Activated naive CD4-positive, alpha-beta T cell treated with anti-CD3 and anti-CD28 coated beads, Interleukin-2, amount 50 U/mL, for 24 hours (primary cell): ENCODE results near the gene CAPZA2.

Source experiments
- H3K27ac Mint-ChIP-seq: one replicate; pipeline ENCODE4 v1.8.0; 2021; ENCODE audit warnings: mild to moderate bottlenecking, mixed read lengths
- H3K27me3 Mint-ChIP-seq: one replicate; pipeline ENCODE4 v1.8.0; 2021; ENCODE audit warnings: mixed read lengths
- H3K36me3 Mint-ChIP-seq: one replicate; pipeline ENCODE4 v1.8.0; 2021; ENCODE audit warnings: mixed read lengths
- H3K4me1 Mint-ChIP-seq: one replicate; pipeline ENCODE4 v1.8.0; 2021; ENCODE audit warnings: mixed read lengths
- H3K4me3 Mint-ChIP-seq: one replicate; pipeline ENCODE4 v1.8.0; 2021; ENCODE audit warnings: mild to moderate bottlenecking, mixed read lengths
- H3K9me3 Mint-ChIP-seq: one replicate; pipeline ENCODE4 v1.8.0; 2021; ENCODE audit warnings: mixed read lengths

The CAPZA2 gene

DNA sequence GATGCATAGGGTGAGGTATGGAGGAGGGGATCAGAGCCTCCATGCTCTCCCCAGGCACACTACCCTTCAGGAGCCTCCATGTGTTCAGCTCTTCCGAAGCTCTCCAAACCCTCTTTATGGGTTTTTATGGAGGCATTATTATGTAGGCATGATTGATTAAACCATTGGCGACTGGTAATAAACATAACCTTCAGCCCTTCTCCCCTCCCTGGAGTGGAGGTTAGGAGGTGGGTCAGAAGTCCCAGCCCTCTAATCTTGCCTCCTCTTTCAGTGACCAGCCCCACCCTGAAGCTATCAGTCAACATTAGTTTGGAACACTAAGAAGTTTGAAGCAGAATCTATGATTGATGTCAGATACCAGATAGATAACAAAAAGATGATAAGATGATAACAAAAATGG, 23.3 kb downstream of the CAPZA2 start:
- no peak overlapping the region for H3K27ac Mint-ChIP-seq
- no peaks in the 10 kb centered on the region for H3K27me3 Mint-ChIP-seq
- H3K9me3 Mint-ChIP-seq = no peaks in the 10 kb centered on the region
- H3K4me1 Mint-ChIP-seq = peaks cover 54% of the 10 kb centered on the region
- H3K36me3 Mint-ChIP-seq = peaks cover 21% of the 10 kb centered on the region
- H3K4me3 Mint-ChIP-seq = no peak overlapping the region

DNA sequence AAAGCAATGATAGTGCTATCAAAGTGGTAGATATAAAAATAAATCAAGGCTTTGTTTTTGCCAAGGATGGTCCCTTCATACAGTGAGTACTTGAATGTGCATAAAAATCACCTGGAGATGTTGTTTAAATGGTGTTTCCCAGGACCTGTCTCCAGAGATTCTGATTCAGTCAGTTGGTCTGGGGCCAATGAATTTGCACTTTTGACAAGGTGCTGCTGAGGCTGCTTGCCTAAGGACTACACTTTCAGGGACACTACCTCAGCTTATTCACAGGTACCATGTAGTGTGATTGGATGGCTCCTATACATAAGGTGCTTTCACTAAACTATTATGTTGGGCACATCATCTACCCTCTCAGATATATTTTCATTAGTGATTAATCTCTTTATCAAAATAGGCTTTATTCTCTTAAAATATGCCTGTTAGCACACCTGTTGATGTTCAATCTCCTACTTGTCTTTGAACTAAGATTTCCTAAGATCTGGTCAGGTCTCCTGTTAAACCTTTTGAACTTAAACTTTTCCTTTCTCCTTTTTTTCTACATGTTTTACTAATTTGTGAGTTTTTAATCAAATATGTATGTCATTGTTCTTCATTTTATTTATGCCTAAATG, 24.3 kb downstream of the CAPZA2 start:
- Mint-ChIP-seq H3K36me3 (peaks cover 21% of the 10 kb centered on the region), H3K9me3 (no peaks in the 10 kb centered on the region), H3K4me1 (peaks cover 49% of the 10 kb centered on the region), H3K4me3 (no peak overlapping the region), H3K27ac (no peak overlapping the region), H3K27me3 (no peaks in the 10 kb centered on the region)

DNA sequence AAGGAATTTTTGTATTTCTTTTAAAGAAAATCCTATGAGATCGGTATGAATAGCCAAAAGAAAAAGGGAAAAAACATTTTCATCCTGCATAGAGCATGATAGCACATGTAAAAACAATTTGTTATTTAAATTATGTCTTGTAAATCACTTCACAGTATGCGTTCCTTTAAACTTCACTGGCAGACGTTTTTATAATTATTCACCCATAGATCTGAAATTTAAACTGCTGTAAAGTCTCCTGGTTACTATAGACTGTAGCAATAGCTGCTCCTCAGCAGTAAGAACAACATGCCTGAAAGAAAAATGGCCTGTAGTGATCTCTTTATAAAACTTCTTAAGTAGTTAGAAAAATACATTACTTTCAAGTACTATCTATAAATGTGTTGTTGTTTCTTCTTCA, 26.5 kb downstream of the CAPZA2 start:
- Mint-ChIP-seq H3K36me3 (peaks cover 26% of the 10 kb centered on the region), H3K4me3 (no peak overlapping the region), H3K9me3 (no peaks in the 10 kb centered on the region), H3K27ac (no peak overlapping the region), H3K27me3 (no peaks in the 10 kb centered on the region), H3K4me1 (peaks cover 55% of the 10 kb centered on the region)

DNA sequence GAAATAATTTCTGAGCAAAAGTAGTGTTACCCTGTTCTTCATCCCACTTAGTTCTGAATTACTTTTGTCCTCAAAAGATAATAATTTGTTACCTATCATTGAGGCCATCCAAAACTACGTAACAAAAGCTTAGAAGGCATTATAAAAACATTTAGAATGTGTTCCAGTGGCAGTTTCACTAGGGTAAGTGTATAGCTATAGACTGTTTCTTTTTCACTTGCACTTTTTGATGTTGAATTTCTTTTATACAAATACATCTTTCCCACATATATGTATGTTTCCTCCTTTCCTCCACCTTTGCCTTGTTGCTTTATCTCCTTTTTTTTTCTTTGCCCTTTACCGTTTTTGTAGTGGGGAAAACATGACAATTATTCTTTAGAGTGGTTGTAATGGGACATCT, 33.5 kb downstream of the CAPZA2 start:
- H3K27ac Mint-ChIP-seq = no peak overlapping the region
- H3K4me3 Mint-ChIP-seq = no peak overlapping the region

DNA sequence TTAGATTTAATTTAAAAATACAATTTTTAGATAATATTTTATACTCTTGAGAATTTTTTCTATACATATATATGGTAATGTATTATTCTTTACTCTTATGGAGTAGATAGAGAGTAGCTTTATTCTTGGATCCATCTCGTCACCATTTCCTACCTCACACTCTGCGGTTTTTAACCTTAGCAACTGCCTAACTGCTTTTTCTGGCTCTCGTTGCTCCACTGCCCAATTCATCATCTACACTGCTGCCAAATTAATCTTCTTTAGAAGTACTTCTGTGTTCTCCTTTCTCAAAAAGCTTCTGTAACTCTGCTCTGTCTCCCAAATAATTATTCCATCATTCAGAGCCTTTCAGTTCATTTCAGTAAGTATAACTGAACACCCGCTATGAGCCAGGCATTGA, 35.3 kb downstream of the CAPZA2 start:
- H3K36me3 Mint-ChIP-seq = peaks cover 33% of the 10 kb centered on the region
- no peak overlapping the region for H3K27ac Mint-ChIP-seq
- H3K4me3 Mint-ChIP-seq = no peak overlapping the region
- H3K4me1 Mint-ChIP-seq = peaks cover 24% of the 10 kb centered on the region
- no peaks in the 10 kb centered on the region for H3K9me3 Mint-ChIP-seq
- no peaks in the 10 kb centered on the region for H3K27me3 Mint-ChIP-seq

More for the DNA sequence above, 33.5 kb downstream of the CAPZA2 start:
- Mint-ChIP-seq H3K36me3 (peaks cover 30% of the 10 kb centered on the region), H3K4me1 (peaks cover 29% of the 10 kb centered on the region), H3K27me3 (no peaks in the 10 kb centered on the region), H3K9me3 (no peaks in the 10 kb centered on the region)

DNA sequence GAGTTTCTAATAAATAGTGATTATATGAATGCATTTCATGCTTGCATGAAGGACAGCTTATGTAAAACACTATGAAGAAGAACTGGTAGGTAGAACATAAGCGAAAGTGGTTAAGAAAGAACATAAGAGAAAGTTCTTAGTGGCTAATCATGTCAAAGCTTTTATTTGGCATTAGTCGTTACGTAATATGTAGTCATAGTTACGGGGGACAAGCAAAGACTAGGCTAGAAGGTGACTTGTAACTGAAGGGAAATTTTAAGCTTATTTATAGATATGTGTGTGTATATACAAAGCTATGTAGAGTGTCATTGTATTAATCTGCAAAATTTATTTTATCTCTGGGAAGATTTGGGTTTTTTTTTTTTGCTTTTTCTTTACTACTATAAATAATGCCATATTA, 36.9 kb downstream of the CAPZA2 start:
- Mint-ChIP-seq H3K27me3 (no peaks in the 10 kb centered on the region), H3K36me3 (peaks cover 30% of the 10 kb centered on the region), H3K4me3 (no peak overlapping the region), H3K9me3 (no peaks in the 10 kb centered on the region), H3K27ac (no peak overlapping the region), H3K4me1 (peaks cover 16% of the 10 kb centered on the region)

DNA sequence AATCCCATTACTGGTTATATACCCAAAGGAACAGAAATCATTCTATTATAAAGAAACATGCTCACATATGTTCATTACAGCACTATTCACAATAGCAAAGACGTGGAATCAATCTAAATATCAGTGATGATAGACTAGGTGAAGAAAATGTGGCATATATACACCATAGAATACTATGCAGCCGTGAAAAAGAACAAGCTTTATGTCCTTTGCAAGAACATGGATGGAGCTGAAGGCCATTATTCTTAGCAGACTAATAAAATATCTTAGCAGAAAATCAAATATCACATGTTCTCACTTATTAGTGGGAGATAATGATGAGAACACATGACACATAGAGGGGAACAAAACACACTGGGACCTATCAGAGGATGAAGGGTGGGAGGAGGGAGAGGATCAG, 38.8 kb downstream of the CAPZA2 start:
- H3K9me3 Mint-ChIP-seq = no peaks in the 10 kb centered on the region
- no peak overlapping the region for H3K27ac Mint-ChIP-seq
- no peaks in the 10 kb centered on the region for H3K27me3 Mint-ChIP-seq
- no peak overlapping the region for H3K4me3 Mint-ChIP-seq
- H3K4me1 Mint-ChIP-seq = peaks cover 10% of the 10 kb centered on the region
- H3K36me3 Mint-ChIP-seq = peaks cover 31% of the 10 kb centered on the region

DNA sequence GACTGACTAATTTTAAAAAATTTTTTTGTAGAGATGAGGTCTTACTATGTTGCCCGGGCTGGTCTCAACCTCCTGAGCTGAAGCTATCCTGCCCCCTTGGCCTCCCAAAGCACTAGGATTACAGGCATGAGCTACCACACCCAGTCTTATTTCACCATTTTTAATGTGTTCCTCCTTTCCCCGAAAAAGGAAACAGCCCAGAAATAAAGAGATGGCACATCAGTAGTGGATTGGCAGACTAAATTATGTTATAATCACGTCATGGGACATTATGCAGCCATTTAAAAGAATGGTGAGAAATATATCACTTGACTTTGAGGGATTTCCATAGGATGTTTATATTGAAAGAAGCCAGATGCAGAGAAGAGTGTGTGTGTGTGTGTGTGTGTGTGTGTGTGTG, 40.5 kb downstream of the CAPZA2 start:
- no peaks in the 10 kb centered on the region for H3K27me3 Mint-ChIP-seq
- no peak overlapping the region for H3K27ac Mint-ChIP-seq
- H3K4me1 Mint-ChIP-seq = peaks cover 4% of the 10 kb centered on the region
- H3K36me3 Mint-ChIP-seq = peaks cover 34% of the 10 kb centered on the region
- no peaks in the 10 kb centered on the region for H3K9me3 Mint-ChIP-seq
- H3K4me3 Mint-ChIP-seq = no peak overlapping the region

DNA sequence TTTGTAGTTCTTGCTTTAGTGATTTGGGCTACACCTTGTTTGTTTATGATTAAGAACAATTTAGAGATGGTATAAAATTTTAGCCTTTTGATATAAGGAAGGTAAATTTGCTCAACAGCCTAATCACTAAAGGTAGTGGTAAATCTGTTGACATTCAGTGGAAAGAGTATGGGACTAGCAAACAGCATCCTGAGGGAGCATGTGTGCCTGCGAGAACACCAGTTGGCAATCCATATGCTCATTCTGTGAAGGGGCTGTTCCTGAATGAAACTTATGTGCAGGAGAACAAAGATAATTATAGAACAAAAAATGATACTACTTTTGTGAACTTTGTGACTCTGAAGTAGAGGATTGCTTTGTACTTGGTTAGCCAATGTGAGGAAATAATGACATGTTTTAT, 44.0 kb downstream of the CAPZA2 start:
- no peaks in the 10 kb centered on the region for H3K4me1 Mint-ChIP-seq
- no peaks in the 10 kb centered on the region for H3K9me3 Mint-ChIP-seq
- peaks cover 32% of the 10 kb centered on the region for H3K36me3 Mint-ChIP-seq
- no peaks in the 10 kb centered on the region for H3K27me3 Mint-ChIP-seq
- no peak overlapping the region for H3K4me3 Mint-ChIP-seq
- no peak overlapping the region for H3K27ac Mint-ChIP-seq

DNA sequence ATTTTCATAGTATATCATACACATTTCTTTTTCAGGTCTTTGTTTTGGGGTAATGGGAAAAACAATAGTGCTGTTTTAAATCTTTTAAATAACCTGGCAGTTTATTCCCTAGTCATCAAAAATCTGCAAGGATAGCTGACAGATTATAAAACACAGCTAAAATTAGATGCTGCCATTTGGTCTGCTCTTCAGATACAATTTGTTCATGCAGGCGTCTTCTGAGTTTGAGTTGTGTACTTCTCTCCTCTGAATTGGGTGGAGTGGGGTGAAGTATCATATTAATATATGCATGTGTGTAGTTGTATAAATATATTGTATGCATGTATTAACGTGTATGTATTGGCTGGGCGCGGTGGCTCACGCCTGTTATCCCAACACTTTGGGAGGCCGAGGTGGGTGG, 48.0 kb downstream of the CAPZA2 start:
- H3K36me3 Mint-ChIP-seq = peaks cover 42% of the 10 kb centered on the region
- no peaks in the 10 kb centered on the region for H3K9me3 Mint-ChIP-seq
- no peak overlapping the region for H3K27ac Mint-ChIP-seq
- no peaks in the 10 kb centered on the region for H3K4me1 Mint-ChIP-seq
- no peak overlapping the region for H3K4me3 Mint-ChIP-seq
- no peaks in the 10 kb centered on the region for H3K27me3 Mint-ChIP-seq

DNA sequence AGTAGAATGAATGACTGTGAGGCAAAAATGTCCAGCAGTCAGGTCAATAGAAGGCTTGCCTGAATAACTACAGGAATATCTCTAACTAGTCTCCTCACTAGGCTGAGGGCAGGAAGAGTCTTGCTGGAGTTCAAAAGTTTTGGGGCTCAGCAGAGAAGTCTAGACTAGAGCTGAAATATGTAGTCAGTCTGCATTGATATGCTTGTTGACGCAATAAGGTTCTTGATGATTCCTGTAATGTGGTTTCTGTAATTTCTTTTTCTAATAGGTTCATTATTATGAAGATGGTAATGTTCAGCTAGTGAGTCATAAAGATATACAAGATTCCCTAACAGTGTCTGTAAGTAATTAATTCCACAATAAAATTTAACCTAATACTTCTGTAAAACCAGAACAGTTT, 49.4 kb downstream of the CAPZA2 start:
- Mint-ChIP-seq H3K36me3 (peaks cover 37% of the 10 kb centered on the region), H3K4me3 (no peak overlapping the region), H3K27me3 (no peaks in the 10 kb centered on the region), H3K4me1 (no peaks in the 10 kb centered on the region), H3K9me3 (no peaks in the 10 kb centered on the region), H3K27ac (no peak overlapping the region)

DNA sequence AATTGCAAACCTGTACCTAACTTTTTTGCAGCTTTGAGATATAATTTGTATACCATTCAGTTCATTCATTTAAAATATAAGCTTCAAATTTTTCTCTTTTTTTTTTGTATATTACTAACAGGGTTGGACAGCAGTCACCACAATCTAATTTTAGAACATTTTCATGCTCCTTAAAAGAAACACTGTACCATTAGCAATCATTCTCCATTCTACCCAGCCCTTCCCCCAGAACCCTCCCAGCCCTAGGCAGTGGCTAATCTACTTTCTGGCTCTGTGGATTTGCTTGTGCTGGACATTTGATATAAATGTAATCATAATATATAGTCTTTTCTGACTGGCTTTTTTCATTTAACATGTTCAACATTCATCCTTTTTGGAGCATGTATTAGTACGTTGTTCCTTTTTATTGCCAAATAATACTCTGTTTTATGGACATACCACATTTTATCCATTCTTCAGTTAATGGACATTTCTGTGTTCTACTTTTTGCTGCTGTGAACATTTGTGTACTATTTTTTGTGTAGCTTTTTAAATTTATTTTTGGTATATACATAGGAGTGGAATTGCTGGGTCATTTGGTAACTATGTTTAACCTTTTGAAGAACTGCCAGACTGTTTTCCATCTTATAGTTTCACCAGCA, 50.0 kb downstream of the CAPZA2 start:
- H3K4me3 Mint-ChIP-seq = no peak overlapping the region
- no peak overlapping the region for H3K27ac Mint-ChIP-seq
- H3K9me3 Mint-ChIP-seq = no peaks in the 10 kb centered on the region
- H3K4me1 Mint-ChIP-seq = no peaks in the 10 kb centered on the region
- H3K27me3 Mint-ChIP-seq = no peaks in the 10 kb centered on the region
- peaks cover 37% of the 10 kb centered on the region for H3K36me3 Mint-ChIP-seq

DNA sequence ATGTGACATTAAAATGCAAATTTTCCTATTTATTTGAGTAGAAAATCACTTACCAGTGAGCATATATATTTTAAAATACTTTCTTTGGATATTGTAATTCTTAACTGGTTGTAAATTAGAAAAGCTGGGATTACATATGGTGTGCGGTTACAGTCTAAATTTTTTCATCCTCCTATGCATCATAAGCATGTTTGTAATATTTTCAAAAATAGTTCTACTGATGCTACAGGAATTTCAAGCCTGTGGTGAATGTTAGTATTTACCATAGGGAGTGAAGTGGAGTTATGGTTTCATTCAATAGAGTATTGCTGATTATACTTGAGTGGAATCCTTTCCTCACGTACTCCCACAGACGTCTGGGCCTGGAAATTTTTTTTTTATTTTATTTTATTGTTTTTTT, 56.3 kb downstream of the CAPZA2 start:
- Mint-ChIP-seq H3K4me1 (no peaks in the 10 kb centered on the region), H3K4me3 (no peak overlapping the region), H3K9me3 (no peaks in the 10 kb centered on the region), H3K36me3 (peaks cover 23% of the 10 kb centered on the region), H3K27ac (no peak overlapping the region), H3K27me3 (no peaks in the 10 kb centered on the region)

DNA sequence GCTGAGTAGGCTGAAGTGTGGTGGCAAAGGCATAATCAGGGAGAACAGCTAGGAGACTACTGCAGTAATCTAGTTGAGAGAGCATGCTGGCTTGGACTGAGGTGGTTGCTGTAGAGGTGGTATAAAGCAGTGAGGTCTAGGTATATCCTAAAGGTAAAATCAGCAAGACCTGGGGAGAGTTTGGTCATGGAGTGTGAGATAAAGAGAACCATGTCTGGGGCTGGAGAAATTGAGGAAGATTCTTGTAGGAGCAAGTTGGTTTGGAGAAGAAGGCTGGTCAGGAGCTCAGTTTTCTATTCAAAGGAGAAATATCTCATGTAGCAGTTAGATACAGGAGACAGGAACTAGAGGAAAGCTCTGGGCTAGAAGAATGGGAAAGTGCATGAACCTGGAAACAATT, 58.0 kb downstream of the CAPZA2 start:
- peaks cover 17% of the 10 kb centered on the region for H3K36me3 Mint-ChIP-seq
- H3K9me3 Mint-ChIP-seq = no peaks in the 10 kb centered on the region
- H3K27me3 Mint-ChIP-seq = no peaks in the 10 kb centered on the region
- H3K4me3 Mint-ChIP-seq = no peak overlapping the region
- H3K4me1 Mint-ChIP-seq = no peaks in the 10 kb centered on the region
- peak overlapping the region; percentile 57 for H3K27ac Mint-ChIP-seq

DNA sequence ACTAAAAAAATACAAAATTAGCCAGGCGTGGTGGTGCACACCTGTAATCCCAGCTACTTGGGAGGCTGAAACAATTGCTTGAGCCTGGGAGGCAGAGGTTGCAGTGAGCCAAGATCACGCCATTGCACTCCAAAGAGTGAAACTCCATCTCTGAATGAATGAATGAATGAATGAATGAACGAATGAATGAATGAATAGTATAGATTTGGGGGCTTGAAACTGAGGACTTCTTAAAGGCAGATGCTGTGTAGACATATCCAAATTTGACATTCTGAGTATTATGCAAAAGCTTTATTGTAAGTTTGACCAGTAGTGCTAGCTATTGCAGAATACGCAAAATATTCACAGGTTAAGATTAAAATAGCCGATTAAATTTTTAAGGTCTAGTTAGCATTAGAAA, 60.2 kb downstream of the CAPZA2 start:
- Mint-ChIP-seq H3K36me3 (peaks cover 16% of the 10 kb centered on the region), H3K9me3 (no peaks in the 10 kb centered on the region), H3K4me1 (no peaks in the 10 kb centered on the region), H3K4me3 (no peak overlapping the region), H3K27ac (no peak overlapping the region), H3K27me3 (no peaks in the 10 kb centered on the region)

DNA sequence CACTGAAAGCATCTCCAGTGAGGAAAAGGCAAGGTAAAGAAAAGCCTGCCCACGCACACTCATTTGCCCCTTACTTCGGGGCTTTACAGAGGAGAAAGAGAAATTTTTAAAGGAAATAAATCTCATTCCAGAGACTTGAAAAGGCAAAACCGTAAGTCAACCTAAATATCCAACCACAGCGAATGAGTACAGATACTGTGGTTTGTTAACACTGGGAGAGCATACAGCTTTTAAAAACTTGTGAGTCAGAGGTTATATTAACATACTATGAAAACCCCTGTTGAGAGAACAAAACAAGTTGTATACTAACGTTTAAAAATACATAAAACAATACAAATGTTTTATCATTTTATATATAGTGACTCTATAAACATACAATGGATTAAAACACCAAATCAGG, 62.4 kb downstream of the CAPZA2 start:
- H3K4me3 Mint-ChIP-seq = no peak overlapping the region
- no peak overlapping the region for H3K27ac Mint-ChIP-seq
- H3K27me3 Mint-ChIP-seq = no peaks in the 10 kb centered on the region
- H3K4me1 Mint-ChIP-seq = no peaks in the 10 kb centered on the region
- peaks cover 8% of the 10 kb centered on the region for H3K36me3 Mint-ChIP-seq
- H3K9me3 Mint-ChIP-seq = no peaks in the 10 kb centered on the region

DNA sequence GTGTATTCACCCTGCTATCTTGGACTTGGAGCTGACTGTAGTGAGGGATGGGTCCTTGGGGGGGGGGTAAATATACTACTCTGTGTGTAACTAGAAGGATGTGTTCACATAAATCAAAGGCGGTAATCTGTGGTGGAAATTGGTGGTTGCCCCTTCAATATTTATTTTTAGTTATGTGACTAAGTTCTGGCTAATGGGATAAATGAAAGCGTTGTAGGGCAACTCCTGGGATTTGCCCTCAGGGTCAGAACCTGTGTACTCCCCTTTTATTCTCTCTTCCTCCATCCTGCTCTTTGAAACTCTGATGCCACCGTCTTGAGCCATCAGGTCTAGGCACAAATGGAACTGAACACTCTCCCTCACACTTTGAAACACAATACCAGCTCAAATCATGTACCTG, 66.6 kb downstream of the CAPZA2 start:
- Mint-ChIP-seq H3K9me3 (no peaks in the 10 kb centered on the region), H3K27ac (no peak overlapping the region), H3K4me3 (no peak overlapping the region), H3K4me1 (peaks cover 5% of the 10 kb centered on the region), H3K36me3 (no peaks in the 10 kb centered on the region), H3K27me3 (peaks cover 1% of the 10 kb centered on the region)
